Epithelial cell of umbilical artery (primary cell): ENCODE results near the gene PAGE2B. TPM values are rescaled to one million over a fixed set of nuclear protein-coding genes. Genes with fewer than 3 reads are reported as not detected.

Experiments used
- total RNA-seq: library from RNA; depleted of rRNA; stranded (reverse); fragments of >200 nt; gene quantifications from 2 replicates; pipeline ENCODE4 v1.2.3, GENCODE V29; 2014

Gene PAGE2B
- total RNA-seq, result not detected in 2 replicates

GRCh38 chrX:55074851-55075467, at the start of gene PAGE2B:
PAGE2B (plus strand) TSS chrX:55075030; CDS start chrX:55076042, 1,012 bp downstream.

GRCh38 chrX:55030271-55031205, 44.3 kb upstream of the PAGE2B start, which contains the start of gene ALAS2:
ALAS2 (minus strand) TSS chrX:55030977; CDS start chrX:55026000, 4,977 bp downstream.

GRCh38 chrX:55088795-55089489, 14.1 kb downstream of the PAGE2B start, which contains the start of gene PAGE2:
PAGE2 (plus strand) TSS chrX:55089018; CDS start chrX:55090021, 1,003 bp downstream.

Other genes starting within 250 kb of the PAGE2B start
- gene TRO, start 154.2 kb upstream of the PAGE2B start, total RNA-seq, result 5.9 and 11.0 TPM in 2 replicates
- under 0.01 TPM in 1 of 2 replicates, not detected in the other for gene PFKFB1, start 80.8 kb upstream of the PAGE2B start, total RNA-seq
- gene APEX2, start 74.7 kb upstream of the PAGE2B start, total RNA-seq, result 7.6 and 9.7 TPM in 2 replicates
- not detected in 2 replicates for gene ALAS2, start 44.1 kb upstream of the PAGE2B start, total RNA-seq
- not detected in 2 replicates for gene PAGE2, start 14.0 kb downstream of the PAGE2B start, total RNA-seq
- not detected in 2 replicates for gene PAGE5, start 145.3 kb downstream of the PAGE2B start, total RNA-seq
- not detected in 2 replicates for gene PAGE3, start 189.9 kb downstream of the PAGE2B start, total RNA-seq